ENCODE measurements around the gene ARSG.

- TF ChIP-seq, protein P1, sequence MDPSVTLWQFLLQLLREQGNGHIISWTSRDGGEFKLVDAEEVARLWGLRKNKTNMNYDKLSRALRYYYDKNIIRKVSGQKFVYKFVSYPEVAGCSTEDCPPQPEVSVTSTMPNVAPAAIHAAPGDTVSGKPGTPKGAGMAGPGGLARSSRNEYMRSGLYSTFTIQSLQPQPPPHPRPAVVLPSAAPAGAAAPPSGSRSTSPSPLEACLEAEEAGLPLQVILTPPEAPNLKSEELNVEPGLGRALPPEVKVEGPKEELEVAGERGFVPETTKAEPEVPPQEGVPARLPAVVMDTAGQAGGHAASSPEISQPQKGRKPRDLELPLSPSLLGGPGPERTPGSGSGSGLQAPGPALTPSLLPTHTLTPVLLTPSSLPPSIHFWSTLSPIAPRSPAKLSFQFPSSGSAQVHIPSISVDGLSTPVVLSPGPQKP (CRISPR knock-in tag; IDR thresholded peaks at IDR 0.05), result no peak
- TF ChIP-seq TRIM28 (IDR thresholded peaks at IDR 0.05) (no peak), TEAD4 (IDR thresholded peaks at IDR 0.05; ENCODE audit: low read length) (no peak), TEAD4 (CRISPR knock-in tag; IDR thresholded peaks at IDR 0.05; ENCODE audit: borderline replicate concordance) (no peak), JUN (IDR thresholded peaks at IDR 0.05; ENCODE audit: borderline replicate concordance, low read depth, low read length) (no peak), JUN (CRISPR knock-in tag; IDR thresholded peaks at IDR 0.05; ENCODE audit: borderline replicate concordance) (no peak)
- TF ChIP-seq, protein P2, sequence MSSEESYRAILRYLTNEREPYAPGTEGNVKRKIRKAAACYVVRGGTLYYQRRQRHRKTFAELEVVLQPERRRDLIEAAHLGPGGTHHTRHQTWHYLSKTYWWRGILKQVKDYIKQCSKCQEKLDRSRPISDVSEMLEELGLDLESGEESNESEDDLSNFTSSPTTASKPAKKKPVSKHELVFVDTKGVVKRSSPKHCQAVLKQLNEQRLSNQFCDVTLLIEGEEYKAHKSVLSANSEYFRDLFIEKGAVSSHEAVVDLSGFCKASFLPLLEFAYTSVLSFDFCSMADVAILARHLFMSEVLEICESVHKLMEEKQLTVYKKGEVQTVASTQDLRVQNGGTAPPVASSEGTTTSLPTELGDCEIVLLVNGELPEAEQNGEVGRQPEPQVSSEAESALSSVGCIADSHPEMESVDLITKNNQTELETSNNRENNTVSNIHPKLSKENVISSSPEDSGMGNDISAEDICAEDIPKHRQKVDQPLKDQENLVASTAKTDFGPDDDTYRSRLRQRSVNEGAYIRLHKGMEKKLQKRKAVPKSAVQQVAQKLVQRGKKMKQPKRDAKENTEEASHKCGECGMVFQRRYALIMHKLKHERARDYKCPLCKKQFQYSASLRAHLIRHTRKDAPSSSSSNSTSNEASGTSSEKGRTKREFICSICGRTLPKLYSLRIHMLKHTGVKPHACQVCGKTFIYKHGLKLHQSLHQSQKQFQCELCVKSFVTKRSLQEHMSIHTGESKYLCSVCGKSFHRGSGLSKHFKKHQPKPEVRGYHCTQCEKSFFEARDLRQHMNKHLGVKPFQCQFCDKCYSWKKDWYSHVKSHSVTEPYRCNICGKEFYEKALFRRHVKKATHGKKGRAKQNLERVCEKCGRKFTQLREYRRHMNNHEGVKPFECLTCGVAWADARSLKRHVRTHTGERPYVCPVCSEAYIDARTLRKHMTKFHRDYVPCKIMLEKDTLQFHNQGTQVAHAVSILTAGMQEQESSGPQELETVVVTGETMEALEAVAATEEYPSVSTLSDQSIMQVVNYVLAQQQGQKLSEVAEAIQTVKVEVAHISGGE (CRISPR knock-in tag; IDR thresholded peaks at IDR 0.05), result no peak
These were observed 167.8 kb downstream of the ARSG start for GRCh38 chr17:68459037-68459639.
